GM23248 (cell line): ENCODE results near the gene CFAP45. TPM values are rescaled to one million over a fixed set of nuclear protein-coding genes. Genes with fewer than 3 reads are reported as not detected.
A peak's percentile ranks its signal among the peaks of the same experiment; 100 is the strongest.

Experiments
- DNase-seq: peaks from one replicate; pipeline ENCODE4 v3.0.0-alpha.2; 2015
- H2AFZ ChIP-seq: fragments of 200-600 bp; sonication (generic); 2 replicates; pipeline ENCODE4 v1.6.1; 2016; ENCODE audit warnings: antibody characterized with exemption
- H3F3A ChIP-seq: fragments of 200-600 bp; sonication (generic); 2 replicates; pipeline ENCODE4 v1.6.1; 2016; ENCODE audit warnings: mild to moderate bottlenecking, antibody characterized with exemption, mixed run types; ENCODE audit not compliant: insufficient read depth
- H3K27ac ChIP-seq: fragments of 200-600 bp; sonication (generic); 2 replicates; pipeline ENCODE4 v1.5.1; 2016; ENCODE audit warnings: mild to moderate bottlenecking
- H3K27me3 ChIP-seq: fragments of 200-600 bp; sonication (generic); replicated peaks from 2 replicates; pipeline ENCODE4 v1.6.1; 2016; ENCODE audit warnings: mild to moderate bottlenecking; ENCODE audit not compliant: insufficient read depth
- H3K36me3 ChIP-seq: fragments of 200-600 bp; sonication (generic); 2 replicates; pipeline ENCODE4 v1.6.1; 2016; ENCODE audit warnings: low read depth, mild to moderate bottlenecking
- H3K4me1 ChIP-seq: fragments of 200-600 bp; sonication (generic); 2 replicates; pipeline ENCODE4 v1.6.1; 2016; ENCODE audit warnings: mild to moderate bottlenecking; ENCODE audit not compliant: insufficient read depth
- H3K4me2 ChIP-seq: fragments of 200-600 bp; sonication (generic); one replicate; pipeline ENCODE4 v1.6.1; 2016; ENCODE audit warnings: mild to moderate bottlenecking; ENCODE audit not compliant: unreplicated experiment
- H3K4me3 ChIP-seq: fragments of 200-600 bp; sonication (generic); 2 replicates; pipeline ENCODE4 v1.5.1; 2016; ENCODE audit warnings: mild to moderate bottlenecking
- H3K79me2 ChIP-seq: fragments of 200-600 bp; sonication (generic); 2 replicates; pipeline ENCODE4 v1.6.1; 2016; ENCODE audit warnings: mild to moderate bottlenecking; ENCODE audit not compliant: insufficient read depth
- H3K9ac ChIP-seq: fragments of 200-600 bp; sonication (generic); 2 replicates; pipeline ENCODE4 v1.6.1; 2016; ENCODE audit warnings: mild to moderate bottlenecking
- H3K9me2 ChIP-seq: fragments of 200-600 bp; sonication (generic); 2 replicates; pipeline ENCODE4 v1.6.1; 2016; ENCODE audit warnings: mixed run types, mild to moderate bottlenecking, moderate library complexity; ENCODE audit not compliant: insufficient read depth
- H3K9me3 ChIP-seq: fragments of 200-600 bp; sonication (generic); one replicate; pipeline ENCODE4 v1.6.1; 2017; ENCODE audit warnings: low read depth
- H4K20me1 ChIP-seq: fragments of 200-600 bp; sonication (generic); 2 replicates; pipeline ENCODE4 v1.6.0; 2016; ENCODE audit not compliant: insufficient read depth
- EZH2 ChIP-seq: fragments of 200-600 bp; sonication (generic); IDR thresholded peaks from 2 replicates; pipeline ENCODE4 v1.6.1; 2018; ENCODE audit warnings: antibody characterized with exemption, mild to moderate bottlenecking; ENCODE audit not compliant: insufficient read depth, poor library complexity, severe bottlenecking
- EZH2phosphoT487 ChIP-seq: fragments of 200-600 bp; sonication (generic); IDR thresholded peaks from 2 replicates; pipeline ENCODE4 v1.6.1; 2018; ENCODE audit warnings: antibody characterized with exemption, moderate library complexity, mild to moderate bottlenecking, low read depth; ENCODE audit not compliant: insufficient read depth
- WGBS, 2 experiments: methylation state at CpG; one replicate each; pipeline ENCODE4 v1.1.6; 2015 to 2017; ENCODE audit warnings: low lambda C conversion rate in 2 of 2, low coverage in 1 of 2; ENCODE audit errors: missing lambda C conversion rate in 2 of 2; 5-methylcytosine and 5-hydroxymethylcytosine counted together
- in situ Hi-C: fragments of 300-500 bp; cut with MboI; formaldehyde crosslinking; loops from 2 replicates; pipeline ENCODE4 v1.15.0; 2020
- polyA plus RNA-seq: library from polyadenylated mRNA; unstranded; fragments of >200 nt; fragmentation: Nextera tagmentation; extraction: Ambion mirVana; gene quantifications from 2 replicates; pipeline ENCODE4 v1.2.1, GENCODE V29; 2016
- total RNA-seq: library from RNA; depleted of rRNA; stranded (reverse); fragments of >200 nt; shearing (Covaris generic); gene quantifications from 2 replicates; pipeline ENCODE4 v1.2.3, GENCODE V29; 2014

Gene CFAP45
- total and polyA plus RNA-seq, 2 experiments from 2014 or later: 0.51 TPM; not detected in 1

- no peaks in the 10 kb centered on the region for H3K79me2 ChIP-seq
- no peak for DNase-seq
- H3F3A ChIP-seq: peaks cover 25% of the 10 kb centered on the region
- H3K4me1 ChIP-seq: peaks cover 23% of the 10 kb centered on the region
- no peak overlapping the region for H2AFZ ChIP-seq
- no peaks in the 10 kb centered on the region for H3K9me2 ChIP-seq
- in situ Hi-C loops: no loop called here
- no peaks in the 10 kb centered on the region for H3K9me3 ChIP-seq
- WGBS, 2 experiments: 82 to 83% methylated on average over 6 of the region's 6 CpGs
- no peaks in the 10 kb centered on the region for H3K27me3 ChIP-seq
- no peak overlapping the region for H3K27ac ChIP-seq
- TF ChIP-seq EZH2phosphoT487: no peak
- no peak for TF ChIP-seq EZH2
- no peaks in the 10 kb centered on the region for H4K20me1 ChIP-seq
- H3K4me3 ChIP-seq: no peak overlapping the region
- H3K36me3 ChIP-seq: no peaks in the 10 kb centered on the region
- H3K9ac ChIP-seq: no peak overlapping the region
- H3K4me2 ChIP-seq: no peak overlapping the region
Observed at GRCh38 chr1:159857889-159858288, 42.1 kb downstream of the CFAP45 start.

GRCh38 chr1:159856576-159856975 lies 43.4 kb downstream of the CFAP45 start:
- Histone ChIP-seq H3K9me2 (no peaks in the 10 kb centered on the region), H3K4me2 (no peak overlapping the region), H3K9ac (no peak overlapping the region), H3K9me3 (no peaks in the 10 kb centered on the region), H2AFZ (no peak overlapping the region), H4K20me1 (no peaks in the 10 kb centered on the region), H3K27ac (no peak overlapping the region), H3K27me3 (no peaks in the 10 kb centered on the region), H3F3A (peaks cover 27% of the 10 kb centered on the region), H3K4me1 (peaks cover 25% of the 10 kb centered on the region), H3K79me2 (0 out of 2 replicates have a peak, but pooled peaks cover 4% of the 10 kb centered on the region), H3K36me3 (no peaks in the 10 kb centered on the region), H3K4me3 (no peak overlapping the region)
- in situ Hi-C loops: no loop called here
- DNase-seq: no peak
- TF ChIP-seq EZH2phosphoT487: no peak
- no peak for TF ChIP-seq EZH2
- 100% methylated on average over 1 of the region's 1 CpG for WGBS, 2 experiments

GRCh38 chr1:159855709-159856108 lies 44.3 kb downstream of the CFAP45 start:
- 86% methylated on average over 16 to 34 of the region's 34 CpGs for WGBS, 2 experiments
- Histone ChIP-seq H3K4me1 (peaks cover 24% of the 10 kb centered on the region), H3K9ac (no peak overlapping the region), H3K36me3 (no peaks in the 10 kb centered on the region), H3K4me3 (peak overlapping the region; percentile 79; the same call in 1 of the 2 replicates), H3K9me3 (no peaks in the 10 kb centered on the region), H3K4me2 (peak overlapping the region; percentile 48), H2AFZ (no peak overlapping the region), H3K27me3 (no peaks in the 10 kb centered on the region), H3K9me2 (no peaks in the 10 kb centered on the region), H3K79me2 (0 out of 2 replicates have a peak, but pooled peaks cover 4% of the 10 kb centered on the region), H3F3A (peaks cover 25% of the 10 kb centered on the region), H4K20me1 (no peaks in the 10 kb centered on the region), H3K27ac (no peak overlapping the region)
- in situ Hi-C loops: no loop called here
- DNase-seq: no peak
- TF ChIP-seq EZH2: no peak
- no peak for TF ChIP-seq EZH2phosphoT487

GRCh38 chr1:159854693-159855192 lies 45.2 kb downstream of the CFAP45 start:
- Histone ChIP-seq H3K4me3 (peak overlapping the region; percentile 79), H2AFZ (peak overlapping the region; percentile 63), H3K36me3 (no peaks in the 10 kb centered on the region), H3K79me2 (0 out of 2 replicates have a peak, but pooled peaks cover 4% of the 10 kb centered on the region), H4K20me1 (no peaks in the 10 kb centered on the region), H3K4me2 (peak overlapping the region; percentile 79), H3F3A (peaks cover 22% of the 10 kb centered on the region), H3K9ac (peak overlapping the region; percentile 94), H3K27me3 (no peaks in the 10 kb centered on the region), H3K9me2 (no peaks in the 10 kb centered on the region), H3K27ac (peak overlapping the region; percentile 90), H3K4me1 (peaks cover 24% of the 10 kb centered on the region), H3K9me3 (no peaks in the 10 kb centered on the region)
- in situ Hi-C loops: no loop called here
- peak; percentile 95 for DNase-seq
- no peak for TF ChIP-seq EZH2phosphoT487
- TF ChIP-seq EZH2: no peak
- 0 to 1% methylated on average over 34 to 48 of the region's 59 CpGs for WGBS, 2 experiments
